HG03565 (cell line): ENCODE measurements around the gene SLC2A5.

Experiments
- ATAC-seq: cut with Tn5 transposase; IDR thresholded peaks from one replicate; pipeline ENCODE4 v1.9.1; 2021; ENCODE audit warnings: mild to moderate bottlenecking, moderate library complexity; ENCODE audit not compliant: unreplicated experiment

The SLC2A5 gene

GRCh38 chr1:9065213-9065751, 4.2 kb downstream of the SLC2A5 start:
- no peak for ATAC-seq

DNA sequence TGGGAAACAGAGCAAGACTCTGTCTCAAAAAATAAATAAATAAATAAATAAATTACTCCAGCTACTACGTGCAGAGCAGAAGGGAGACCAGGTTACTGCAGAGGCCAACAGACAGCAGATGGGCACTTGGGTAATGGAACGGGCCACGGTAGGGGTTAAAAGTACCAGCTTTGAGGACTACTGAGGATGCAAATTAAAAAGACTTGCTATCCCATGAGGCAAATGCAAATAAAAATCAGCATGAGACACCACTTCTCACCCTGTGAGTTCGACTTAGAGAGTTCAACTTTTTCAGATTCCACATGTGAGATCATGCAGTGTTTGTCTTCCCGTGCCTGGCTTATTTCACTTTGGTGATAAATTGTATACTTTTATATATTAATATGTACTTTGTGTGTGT, 6.6 kb downstream of the SLC2A5 start:
- ATAC-seq: no peak

DNA sequence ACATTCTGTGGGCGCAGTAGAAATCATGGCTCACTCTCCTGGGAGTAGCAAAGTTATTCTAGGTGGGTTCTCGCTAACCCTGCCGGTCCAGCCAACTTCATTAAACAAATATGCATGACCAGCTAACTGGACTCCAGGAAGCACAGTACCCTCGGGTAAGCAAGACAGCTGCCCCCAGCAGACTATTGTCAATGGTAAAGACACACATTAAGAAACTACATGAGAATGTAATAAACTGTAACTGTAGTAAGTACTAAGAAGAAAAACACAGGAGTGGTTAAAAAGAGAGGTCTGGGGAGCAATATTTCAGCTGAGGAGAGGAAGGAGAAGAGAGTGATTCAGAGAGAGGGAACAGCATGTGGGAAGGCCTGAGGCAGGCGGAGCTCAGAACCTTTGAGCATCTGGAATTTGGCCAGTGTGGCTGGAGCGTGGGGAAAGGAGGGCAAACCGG, 7.4 kb downstream of the SLC2A5 start:
- no peak for ATAC-seq

GRCh38 chr1:9061252-9061960, 8.0 kb downstream of the SLC2A5 start:
- no peak for ATAC-seq

- ATAC-seq: no peak
These were observed 9.3 kb downstream of the SLC2A5 start for GRCh38 chr1:9059891-9060744.

DNA sequence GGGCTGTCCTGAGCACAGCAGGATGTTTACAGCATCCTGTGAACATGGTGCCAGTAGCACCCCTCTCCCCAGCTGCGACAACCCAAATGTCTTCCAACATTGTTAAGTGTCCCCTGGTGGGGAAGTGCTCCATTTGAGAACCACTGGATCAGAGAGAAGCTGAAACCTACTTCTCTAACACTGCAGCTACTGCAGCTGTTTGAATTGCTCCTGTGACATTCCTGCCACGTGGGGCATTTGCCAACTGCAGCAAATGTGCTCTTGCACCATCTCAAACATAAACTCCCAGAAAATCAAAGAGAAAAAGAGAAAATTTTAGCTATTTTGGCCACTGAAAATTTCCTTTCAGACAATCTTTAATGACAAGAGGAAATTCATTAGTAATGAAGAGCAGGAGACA, 11.0 kb downstream of the SLC2A5 start:
- no peak for ATAC-seq

DNA sequence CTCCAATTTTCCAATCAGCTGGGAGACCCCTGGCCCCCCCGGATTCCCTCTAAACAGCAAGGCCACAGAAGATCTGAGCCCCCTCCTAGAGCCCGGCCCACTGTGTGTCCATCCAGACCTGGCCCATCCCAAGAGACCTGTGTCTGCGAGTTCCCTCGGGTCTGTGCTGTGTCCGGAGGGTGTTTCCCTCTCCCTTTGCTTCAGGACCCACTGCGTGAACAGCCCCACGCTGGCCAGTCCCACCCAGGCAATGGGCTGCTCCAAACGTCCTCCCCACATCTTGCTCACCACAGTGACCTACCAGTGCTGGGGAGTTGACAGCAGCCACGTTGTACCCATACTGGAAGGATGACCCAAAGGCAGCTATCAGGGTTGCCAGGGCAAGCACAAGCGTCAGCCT, 11.6 kb downstream of the SLC2A5 start:
- no peak for ATAC-seq

GRCh38 chr1:9052272-9053049, 17.0 kb downstream of the SLC2A5 start:
- no peak for ATAC-seq

GRCh38 chr1:9051379-9051778, 18.1 kb downstream of the SLC2A5 start:
- ATAC-seq: no peak

GRCh38 chr1:9050803-9051202, 18.6 kb downstream of the SLC2A5 start:
- ATAC-seq: no peak

DNA sequence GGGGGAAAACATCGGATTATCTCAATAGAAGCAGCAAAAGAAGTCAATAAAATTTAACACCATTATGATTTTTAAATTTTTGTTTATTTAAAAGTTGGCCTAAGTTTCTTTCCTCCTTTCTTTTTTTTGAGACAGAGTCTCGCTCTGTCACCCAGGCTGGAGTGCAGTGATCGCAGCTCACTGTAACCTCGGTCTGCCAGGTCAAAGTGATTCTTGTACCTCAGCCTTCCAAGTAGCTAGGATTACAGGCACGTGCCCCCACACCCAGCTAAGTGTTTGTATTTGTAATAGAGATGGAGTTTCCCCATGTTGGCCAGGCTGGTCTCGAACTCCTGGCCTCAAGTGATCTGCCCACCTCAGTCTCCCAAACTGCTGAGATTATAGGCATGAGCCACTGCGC, 20.9 kb downstream of the SLC2A5 start:
- ATAC-seq: no peak

GRCh38 chr1:9047019-9047418, 22.4 kb downstream of the SLC2A5 start:
- ATAC-seq: no peak

GRCh38 chr1:9045861-9046510, 23.4 kb downstream of the SLC2A5 start:
- ATAC-seq: no peak

- ATAC-seq: no peak
These were observed 25.2 kb downstream of the SLC2A5 start for GRCh38 chr1:9044236-9044635.

- no peak for ATAC-seq
These were observed 27.2 kb downstream of the SLC2A5 start for GRCh38 chr1:9042272-9042671.

GRCh38 chr1:9041116-9041779, 28.2 kb downstream of the SLC2A5 start:
- no peak for ATAC-seq

GRCh38 chr1:9040659-9041030, 28.8 kb downstream of the SLC2A5 start:
- no peak for ATAC-seq

GRCh38 chr1:9039761-9040658, 29.4 kb downstream of the SLC2A5 start:
- no peak for ATAC-seq
